GM12864 (cell line): ENCODE measurements around the gene CASP6.

Source experiments
- DNase-seq: peaks from one replicate; pipeline ENCODE4 v3.0.0-alpha.2; 2011; ENCODE audit warnings: low read depth
- H3K4me3 ChIP-seq: 2 replicates; pipeline ENCODE4 v1.5.1; 2011; ENCODE audit warnings: mild to moderate bottlenecking, low read depth, low read length, control low read depth
- TF ChIP-seq, protein P1 (sequence below): IDR thresholded peaks from 2 replicates; pipeline ENCODE4 v1.5.1; 2011; ENCODE audit warnings: low read depth, mild to moderate bottlenecking, moderate library complexity, low read length, control low read depth, inconsistent platforms; ENCODE audit errors: missing control alignments

CASP6 gene

GRCh38 chr4:109746728-109747127 lies 43.5 kb upstream of the CASP6 start:
- no peak for DNase-seq
- H3K4me3 ChIP-seq = no peak overlapping the region
- TF ChIP-seq, protein P1, sequence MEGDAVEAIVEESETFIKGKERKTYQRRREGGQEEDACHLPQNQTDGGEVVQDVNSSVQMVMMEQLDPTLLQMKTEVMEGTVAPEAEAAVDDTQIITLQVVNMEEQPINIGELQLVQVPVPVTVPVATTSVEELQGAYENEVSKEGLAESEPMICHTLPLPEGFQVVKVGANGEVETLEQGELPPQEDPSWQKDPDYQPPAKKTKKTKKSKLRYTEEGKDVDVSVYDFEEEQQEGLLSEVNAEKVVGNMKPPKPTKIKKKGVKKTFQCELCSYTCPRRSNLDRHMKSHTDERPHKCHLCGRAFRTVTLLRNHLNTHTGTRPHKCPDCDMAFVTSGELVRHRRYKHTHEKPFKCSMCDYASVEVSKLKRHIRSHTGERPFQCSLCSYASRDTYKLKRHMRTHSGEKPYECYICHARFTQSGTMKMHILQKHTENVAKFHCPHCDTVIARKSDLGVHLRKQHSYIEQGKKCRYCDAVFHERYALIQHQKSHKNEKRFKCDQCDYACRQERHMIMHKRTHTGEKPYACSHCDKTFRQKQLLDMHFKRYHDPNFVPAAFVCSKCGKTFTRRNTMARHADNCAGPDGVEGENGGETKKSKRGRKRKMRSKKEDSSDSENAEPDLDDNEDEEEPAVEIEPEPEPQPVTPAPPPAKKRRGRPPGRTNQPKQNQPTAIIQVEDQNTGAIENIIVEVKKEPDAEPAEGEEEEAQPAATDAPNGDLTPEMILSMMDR = no peak

DNA sequence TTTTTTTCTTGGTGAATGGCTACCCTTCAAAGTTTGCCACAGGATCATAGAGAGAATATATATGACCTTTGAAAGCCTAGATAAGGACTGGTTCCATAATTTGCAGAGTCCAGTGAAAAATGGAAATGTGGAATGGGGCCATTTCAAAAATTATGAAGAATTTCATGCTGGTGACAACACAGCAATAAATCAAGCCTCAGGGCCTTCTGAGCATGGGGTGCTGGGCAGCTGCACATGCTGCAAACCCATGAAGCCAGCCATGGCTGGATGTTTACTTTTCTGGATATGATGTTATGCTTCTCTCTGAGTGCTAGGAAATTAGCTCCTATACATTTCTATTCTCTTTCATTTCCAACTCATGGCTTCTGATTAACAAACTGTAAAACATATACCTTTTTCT lies 42.6 kb upstream of the CASP6 start:
- no peak overlapping the region for H3K4me3 ChIP-seq
- no peak for DNase-seq
- TF ChIP-seq, protein P1 = no peak

- no peak for DNase-seq
- TF ChIP-seq, protein P1 = no peak
- H3K4me3 ChIP-seq = no peak overlapping the region
These were observed 36.3 kb upstream of the CASP6 start for GRCh38 chr4:109739547-109739946.

GRCh38 chr4:109738104-109738872 lies 35.0 kb upstream of the CASP6 start:
- TF ChIP-seq, protein P1 = no peak
- H3K4me3 ChIP-seq = no peak overlapping the region
- DNase-seq = no peak

GRCh38 chr4:109735566-109736365 lies 32.5 kb upstream of the CASP6 start:
- no peak overlapping the region for H3K4me3 ChIP-seq
- TF ChIP-seq, protein P1 = no peak
- no peak for DNase-seq

DNA sequence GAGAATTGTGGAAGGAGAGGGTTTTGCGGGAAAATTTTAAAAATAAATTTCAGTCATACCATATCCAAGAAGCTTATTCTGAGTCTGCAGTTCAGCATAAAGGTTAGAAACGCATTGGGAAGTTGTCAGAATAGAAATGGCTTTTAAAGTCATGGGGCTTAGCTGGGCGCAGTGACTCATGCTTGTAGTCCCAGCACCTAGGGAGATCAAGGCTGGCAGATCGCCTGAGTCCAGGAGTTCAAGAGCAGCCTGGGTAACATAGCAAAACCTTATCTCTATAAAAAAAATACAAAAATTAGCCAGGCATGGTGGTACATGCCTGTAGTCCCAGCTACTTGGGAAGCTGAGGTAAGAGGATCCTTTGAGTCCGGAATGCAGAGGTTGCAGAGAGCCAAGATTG lies 30.5 kb upstream of the CASP6 start:
- no peak overlapping the region for H3K4me3 ChIP-seq
- TF ChIP-seq, protein P1 = no peak
- DNase-seq = no peak
